Stimulated activated naive CD4-positive, alpha-beta T cell (primary cell): Measurements from ENCODE around the gene MMUT.
A peak's percentile ranks its signal among the peaks of the same experiment; 100 is the strongest.
"Not testable (repeated sequence)": the region's sequence is repeated elsewhere in the genome, so short reads cannot be mapped to it uniquely, and the experiment has no call there.

ENCODE experiments used
- DNase-seq, 6 experiments: peaks; one replicate each; lab custom pipeline; 2025; lab: John Stamatoyannopoulos, UW

Gene MMUT

DNA sequence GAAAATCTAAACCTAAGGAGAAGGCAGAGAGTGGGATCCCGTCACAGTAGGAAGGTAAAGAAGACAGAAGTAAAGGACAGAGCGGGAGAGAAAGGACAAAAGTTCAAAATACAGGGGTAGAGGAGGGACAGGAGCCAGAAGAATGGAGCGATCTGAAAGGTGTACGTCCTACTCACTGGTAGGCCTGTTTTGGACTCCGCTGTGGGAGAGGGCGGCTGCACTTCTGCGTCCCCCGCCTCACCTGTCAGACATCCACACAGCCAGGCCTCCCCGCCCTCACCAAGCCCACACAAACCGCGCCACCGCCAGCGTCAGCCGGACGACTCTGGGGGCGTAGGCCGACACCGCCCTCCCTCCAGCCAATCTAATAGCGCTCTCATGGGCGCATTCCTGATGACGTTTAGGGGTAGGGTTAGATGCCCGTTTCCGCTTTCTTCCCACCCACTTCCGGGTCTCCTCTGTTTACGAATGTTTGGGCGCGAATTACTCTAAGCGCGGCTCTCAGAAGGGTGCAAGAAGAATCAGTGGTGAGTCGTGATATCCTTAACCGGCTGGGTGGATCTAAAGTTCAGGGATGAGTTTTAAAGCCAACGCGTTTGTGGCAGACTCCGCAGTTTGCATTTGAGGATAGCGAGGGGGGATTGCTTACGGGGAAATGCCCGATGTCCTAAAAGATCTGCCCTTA is at the start of gene MMUT, which contains the start of gene CENPQ:
Gene MMUT, minus strand, starts transcription at position 327 of the 685 bp plus-strand sequence. CDS start 3,787 bp downstream, outside the sequence.
Gene CENPQ, plus strand, starts transcription at position 444 of the 685 bp plus-strand sequence. CDS start 6,807 bp downstream, outside the sequence.
- DNase-seq = peak; percentile 74 to 93 (median 90)

- no peak for DNase-seq
Measured at GRCh38 chr6:49509342-49509741, 46.3 kb upstream of the MMUT start.

DNA sequence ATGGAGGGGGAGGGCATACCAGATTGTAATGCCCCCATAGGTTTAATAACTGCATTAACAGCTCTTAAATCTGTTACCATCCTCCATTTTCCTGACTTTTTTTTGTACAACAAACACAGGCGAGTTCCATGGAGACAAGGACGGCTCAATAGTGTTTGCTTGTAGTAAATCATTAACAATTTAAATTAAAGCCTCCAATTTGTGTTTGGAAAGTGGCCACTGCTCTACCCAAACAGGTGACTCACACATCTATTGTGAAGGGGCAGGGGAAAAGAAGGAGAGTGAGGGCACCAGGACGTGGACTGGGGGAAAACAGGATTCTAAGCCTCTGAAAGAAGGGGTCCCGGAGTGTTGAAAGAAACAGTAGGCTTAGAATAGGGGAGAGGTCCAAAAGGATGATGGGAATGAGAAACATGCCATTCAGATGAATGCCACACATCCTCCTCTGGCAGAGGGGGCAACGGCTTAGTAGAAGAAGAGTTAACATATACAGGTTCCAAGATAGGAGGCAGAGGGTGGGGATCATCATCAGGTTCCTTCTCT is 43.6 kb upstream of the MMUT start:
- DNase-seq = no peak

GRCh38 chr6:49504666-49505065 is 41.6 kb upstream of the MMUT start:
- DNase-seq = no peak

DNA sequence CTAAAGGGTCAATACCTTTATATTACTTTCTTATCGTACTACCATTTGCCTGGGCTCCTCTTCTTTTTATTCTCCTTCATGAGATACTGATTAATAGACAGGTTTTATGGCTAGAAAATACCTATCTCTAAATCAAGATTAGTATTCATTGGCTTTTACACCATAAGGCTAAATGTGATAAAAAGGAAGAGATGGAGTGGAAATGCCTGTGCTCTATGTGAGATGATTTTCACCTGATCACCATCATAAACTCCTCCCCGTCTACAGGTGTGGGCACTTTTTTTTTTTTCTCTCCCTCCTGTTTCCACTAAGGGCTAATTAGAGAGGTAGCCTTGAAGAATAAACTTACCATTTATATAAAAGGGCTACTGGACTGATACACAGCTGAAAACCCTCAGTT is 36.6 kb upstream of the MMUT start, which contains the start of gene GLYATL3:
Gene GLYATL3, plus strand, starts transcription at position 301 of the 400 bp plus-strand sequence. CDS start 12,068 bp downstream, outside the sequence.
- no peak for DNase-seq

DNA sequence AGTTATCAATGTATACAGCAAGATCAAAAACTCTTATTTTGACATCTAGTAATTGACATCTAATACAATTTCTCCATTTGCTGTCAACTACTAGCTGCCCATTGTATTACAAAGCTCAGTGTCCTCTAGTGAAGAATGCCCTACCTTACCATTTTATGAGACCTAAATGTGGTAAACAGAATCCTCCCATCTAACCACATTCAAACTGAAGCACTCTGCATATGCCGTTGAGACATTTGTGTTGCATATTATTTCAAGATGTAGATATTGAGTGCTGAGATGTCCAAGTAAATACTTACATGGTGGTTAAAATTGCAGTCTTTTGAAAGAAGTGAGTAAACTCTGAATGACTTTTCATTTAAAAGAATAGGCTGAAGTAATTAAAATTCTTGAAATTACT is 36.1 kb upstream of the MMUT start:
- DNase-seq = no peak

GRCh38 chr6:49497304-49497703 is 34.3 kb upstream of the MMUT start:
- DNase-seq = no peak

DNA sequence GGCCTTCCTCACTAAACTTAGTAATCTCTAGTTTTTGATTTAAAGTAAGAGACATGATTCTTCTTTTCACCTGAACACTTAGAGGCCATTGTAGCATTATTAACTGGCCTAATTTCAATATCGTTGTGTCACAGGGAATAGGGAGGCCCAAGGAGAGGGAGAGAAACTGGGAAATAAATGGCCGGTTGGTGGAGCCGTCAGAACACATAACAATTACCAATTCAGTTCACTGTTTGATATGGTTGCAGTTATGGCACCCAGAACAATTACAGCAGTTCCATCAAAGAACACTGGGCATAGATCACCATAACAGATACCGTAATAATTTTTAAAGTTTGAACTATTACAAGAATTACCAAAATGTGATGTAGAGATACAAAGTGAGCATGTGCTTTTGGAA is 27.6 kb upstream of the MMUT start:
- DNase-seq = no peak

- DNase-seq = not testable (repeated sequence)
Measured at GRCh38 chr6:49483380-49483779, 20.3 kb upstream of the MMUT start.

GRCh38 chr6:49481846-49482245 is 18.8 kb upstream of the MMUT start:
- DNase-seq = not testable (repeated sequence)

DNA sequence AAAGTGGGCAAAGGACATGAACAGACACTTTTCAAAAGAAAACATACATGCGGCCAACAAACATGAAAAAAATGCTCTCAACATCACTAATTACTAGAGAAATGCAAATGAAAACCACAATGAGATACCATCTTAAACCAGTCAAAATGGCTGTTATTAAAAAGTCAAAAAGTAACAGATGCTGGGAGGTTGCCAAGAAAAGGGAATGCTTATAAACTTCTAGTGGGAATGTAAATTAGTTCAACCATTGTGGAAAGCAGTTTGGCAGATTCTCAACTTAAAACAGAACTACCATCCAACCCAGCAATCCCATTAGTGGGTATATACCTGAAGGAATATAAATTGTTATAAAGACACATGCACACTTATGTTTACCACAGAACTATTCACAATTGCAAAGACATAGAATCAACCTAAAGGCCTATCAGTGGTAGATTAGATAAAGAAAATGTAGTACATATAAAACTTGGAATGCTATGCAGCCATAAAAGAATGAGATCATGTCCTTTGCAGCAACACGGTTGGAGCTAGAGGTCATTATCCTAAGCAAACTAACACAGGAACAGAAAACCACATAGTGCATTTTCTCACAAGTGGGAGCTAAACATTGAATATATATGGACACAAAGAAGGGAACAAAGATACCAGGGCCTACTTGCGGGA is 16.4 kb upstream of the MMUT start:
- DNase-seq = no peak

DNA sequence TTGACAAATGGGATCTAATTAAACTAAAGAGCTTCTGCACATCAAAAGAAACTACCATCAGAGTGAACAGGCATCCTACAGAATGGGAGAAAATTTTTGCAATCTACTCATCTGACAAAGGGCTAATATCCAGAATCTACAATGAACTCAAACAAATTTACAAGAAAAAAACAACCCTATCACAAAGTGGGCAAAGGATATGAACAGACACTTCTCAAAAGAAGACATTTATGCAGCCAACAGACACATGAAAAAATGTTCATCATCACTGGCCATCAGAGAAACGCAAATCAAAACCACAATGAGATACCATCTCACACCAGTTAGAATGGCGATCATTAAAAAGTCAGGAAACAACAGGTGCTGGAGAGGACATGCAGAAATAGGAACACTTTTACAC is 13.5 kb upstream of the MMUT start:
- DNase-seq = not testable (repeated sequence)

DNA sequence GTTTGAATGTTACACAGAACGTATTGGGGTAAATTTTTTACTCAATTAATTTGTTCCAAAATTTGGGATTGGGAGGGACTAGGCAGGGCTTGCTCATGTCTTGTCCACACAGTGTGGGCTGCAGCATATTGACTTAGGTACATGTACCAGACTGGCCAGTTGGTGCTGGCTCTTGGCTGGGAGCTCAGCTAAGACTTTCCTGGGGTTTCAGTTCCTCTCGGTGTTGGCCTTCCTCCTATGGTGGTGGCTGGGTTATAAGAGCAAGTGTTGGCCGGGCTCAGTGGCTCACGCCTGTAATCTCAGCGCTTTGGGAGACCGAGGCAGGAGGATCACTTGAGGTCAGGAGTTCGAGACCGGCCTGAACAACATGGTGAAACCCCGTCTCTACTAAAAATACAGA is 5.0 kb upstream of the MMUT start:
- no peak for DNase-seq

DNA sequence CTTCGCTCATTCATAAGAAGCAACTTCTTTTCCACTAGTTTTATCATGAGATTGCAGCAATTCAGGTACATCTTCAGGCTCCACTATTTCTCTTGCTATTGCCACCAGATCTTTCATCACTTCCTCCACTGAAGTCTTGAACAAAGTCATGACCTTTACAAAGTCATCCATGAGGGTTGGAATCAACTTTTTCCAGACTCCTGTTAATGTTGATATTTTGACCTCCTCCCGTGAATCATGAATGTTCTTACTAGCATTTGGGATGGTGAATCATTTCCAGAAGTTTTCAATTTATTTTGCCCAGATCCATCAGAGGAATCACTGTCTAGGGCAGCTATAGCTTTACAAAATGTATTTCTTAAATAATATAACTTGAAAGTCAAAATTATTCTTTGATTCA is 1.6 kb upstream of the MMUT start:
- no peak for DNase-seq

GRCh38 chr6:49463612-49463967 is 537 bp upstream of the MMUT start:
- no peak for DNase-seq

- DNase-seq = no peak
Measured at GRCh38 chr6:49462599-49462926, 490 bp downstream of the MMUT start.

- peak in 3 of 6 experiments; percentile 2 to 15 (median 13) for DNase-seq
Measured at GRCh38 chr6:49462071-49462470, 982 bp downstream of the MMUT start.

GRCh38 chr6:49457771-49458170 is 5.3 kb downstream of the MMUT start:
- DNase-seq = no peak

DNA sequence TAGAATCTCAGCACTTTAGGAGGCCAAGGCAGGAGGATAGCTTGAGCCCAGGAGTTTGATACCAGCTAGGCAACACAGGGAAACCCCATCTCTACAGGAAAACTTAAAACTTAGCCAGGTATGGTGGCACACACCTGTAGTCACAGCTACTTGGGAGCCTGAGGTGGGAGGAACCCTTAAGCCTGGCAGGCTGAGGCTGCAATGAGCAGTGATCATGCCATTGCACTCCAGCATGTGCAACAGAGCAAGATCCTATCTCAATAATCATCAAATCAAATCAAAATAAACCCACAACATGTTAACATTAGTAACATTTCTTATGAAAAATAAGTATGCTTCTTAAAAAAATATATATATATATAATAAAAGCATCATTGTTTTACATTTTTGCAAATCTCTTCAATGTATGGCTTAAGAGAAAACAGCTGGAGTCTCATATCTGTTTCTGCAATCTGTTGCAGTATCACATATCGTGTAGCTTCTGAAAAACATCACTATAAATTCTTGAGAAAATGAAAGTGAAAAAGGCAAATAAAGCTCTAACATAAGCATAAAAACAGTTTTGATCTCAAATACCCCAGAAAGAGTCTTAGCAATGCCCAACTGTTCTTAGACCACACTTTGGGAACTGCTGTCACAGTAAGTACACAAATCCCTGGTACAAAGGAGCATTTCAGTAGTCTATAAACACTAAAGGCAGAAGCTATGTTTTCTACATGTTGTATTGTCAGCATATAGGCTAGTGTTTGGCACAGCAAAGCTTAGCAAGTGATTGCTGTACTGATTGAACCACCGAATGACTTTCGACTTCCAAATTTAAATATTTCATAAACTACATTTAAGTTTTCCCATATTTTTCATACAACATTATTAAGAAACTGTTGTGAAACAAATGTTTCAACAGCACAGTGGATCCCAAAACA is 8.0 kb downstream of the MMUT start:
- no peak for DNase-seq

DNA sequence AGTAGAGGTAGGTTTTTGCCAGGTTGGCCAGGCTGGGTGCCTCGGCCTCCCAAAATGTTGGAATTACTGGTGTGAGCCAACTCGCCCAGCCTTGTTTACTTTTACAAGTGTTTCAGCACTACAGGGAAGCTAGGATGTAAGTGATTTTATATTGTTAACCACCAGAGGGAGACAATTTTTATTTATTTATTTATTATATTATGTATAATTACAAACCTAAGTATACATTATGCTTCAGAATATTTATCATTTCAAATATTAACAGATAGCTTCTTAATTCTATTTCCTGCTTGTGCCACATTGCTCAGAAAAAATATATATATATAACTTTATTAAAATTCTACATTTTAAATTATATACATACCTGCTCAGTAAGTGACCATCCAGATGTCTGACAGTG is 9.8 kb downstream of the MMUT start:
- DNase-seq = no peak

- DNase-seq = no peak
Measured at GRCh38 chr6:49430866-49431265, 32.2 kb downstream of the MMUT start.

GRCh38 chr6:49430187-49430586 is 32.9 kb downstream of the MMUT start:
- DNase-seq = no peak
